IPS-18c (cell line): ENCODE measurements around the gene USP20.

Source experiments
- H3K4me3 ChIP-seq: 2 replicates; pipeline ENCODE4 v1.7.0; 2013; ENCODE audit warnings: low read depth, mild to moderate bottlenecking, low read length, moderate library complexity; ENCODE audit not compliant: insufficient read depth
- H3K9me3 ChIP-seq: one replicate; pipeline ENCODE4 v1.6.1; 2013; ENCODE audit warnings: mild to moderate bottlenecking, low read length, moderate library complexity; ENCODE audit not compliant: control insufficient read depth, insufficient read depth

The USP20 gene

GRCh38 chr9:129841071-129841470 lies 5.8 kb downstream of the USP20 start:
- Histone ChIP-seq H3K9me3 (no peaks in the 10 kb centered on the region), H3K4me3 (no peak overlapping the region)

DNA sequence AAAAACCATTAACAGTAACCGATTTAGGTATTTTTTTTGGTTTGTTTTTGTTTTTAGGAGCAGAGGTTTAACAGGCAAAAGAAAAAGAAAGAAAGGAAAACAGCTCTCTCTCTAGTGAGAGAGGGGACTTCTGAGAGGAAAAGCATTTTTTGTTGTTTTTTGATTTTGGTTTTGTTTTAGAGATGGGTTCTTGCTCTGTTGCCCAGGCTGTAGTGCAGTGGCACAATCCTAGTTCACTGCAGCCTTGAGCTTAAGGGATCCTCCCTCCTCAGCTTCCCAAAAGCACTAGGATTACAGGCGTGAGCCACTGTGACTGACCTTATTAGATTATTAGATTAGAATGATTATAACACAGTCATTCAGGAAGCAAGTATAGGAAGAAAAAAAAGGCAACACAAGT lies 10.1 kb downstream of the USP20 start:
- Histone ChIP-seq H3K4me3 (no peak overlapping the region), H3K9me3 (no peaks in the 10 kb centered on the region)

DNA sequence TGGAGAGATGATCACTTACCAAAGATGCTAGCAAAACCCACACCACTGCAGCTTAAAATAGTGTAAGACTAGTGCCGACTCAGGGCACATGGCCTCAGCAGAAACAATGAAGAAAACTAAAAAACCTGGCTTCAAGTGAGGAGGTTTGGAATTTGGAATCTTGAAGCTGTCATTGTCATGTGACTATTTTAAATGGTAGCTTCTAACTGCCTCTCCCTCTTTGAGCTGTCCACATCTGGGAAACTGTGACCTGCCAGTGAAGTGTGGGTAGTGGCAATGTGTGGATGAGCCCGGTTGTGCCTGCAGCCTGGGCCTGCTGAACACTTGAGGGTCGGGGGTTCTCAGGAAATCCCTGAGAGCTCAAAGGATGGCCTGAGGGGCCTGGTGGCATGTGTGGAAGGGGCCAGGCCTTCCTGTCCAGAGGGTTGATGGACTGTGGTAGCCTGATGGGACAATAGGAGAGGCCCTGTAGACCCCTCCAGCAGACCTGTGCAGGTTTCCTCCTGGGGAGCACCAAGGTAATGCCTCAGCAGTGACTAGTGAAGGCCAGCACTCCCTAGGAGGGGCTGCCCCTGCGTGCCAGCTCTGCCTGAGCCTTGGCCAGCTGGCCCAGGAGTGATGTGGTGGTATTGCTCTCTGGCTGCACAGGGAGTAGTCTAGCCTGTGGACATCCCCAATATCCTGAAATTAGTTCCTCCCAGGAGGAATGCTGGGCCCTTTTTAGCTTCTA lies 13.6 kb downstream of the USP20 start:
- Histone ChIP-seq H3K4me3 (no peak overlapping the region), H3K9me3 (no peaks in the 10 kb centered on the region)

GRCh38 chr9:129849901-129850300 lies 14.6 kb downstream of the USP20 start:
- H3K4me3 ChIP-seq: no peak overlapping the region
- H3K9me3 ChIP-seq: no peaks in the 10 kb centered on the region

- H3K9me3 ChIP-seq: no peaks in the 10 kb centered on the region
- no peak overlapping the region for H3K4me3 ChIP-seq
Observed at GRCh38 chr9:129850821-129851550, 15.7 kb downstream of the USP20 start.

DNA sequence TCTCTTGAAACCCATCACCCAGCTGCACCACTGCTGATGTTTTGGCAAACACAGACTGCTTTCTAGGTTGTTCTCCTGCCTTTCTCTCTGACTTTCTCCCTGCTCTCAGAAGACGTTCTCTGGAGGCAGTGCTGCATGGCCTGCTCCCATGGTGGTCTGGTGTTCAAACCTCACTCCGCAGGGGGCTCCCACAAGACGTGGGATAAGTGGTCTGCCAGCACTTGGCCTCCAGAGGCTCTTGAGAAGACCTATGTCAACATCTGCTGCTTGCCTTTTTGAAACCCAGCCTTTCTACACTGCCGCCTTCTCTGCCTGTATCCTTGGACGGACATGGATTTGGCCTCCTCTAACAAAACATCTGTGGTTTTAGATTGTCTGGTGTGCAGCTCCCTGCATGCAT lies 16.6 kb downstream of the USP20 start:
- no peaks in the 10 kb centered on the region for H3K9me3 ChIP-seq
- H3K4me3 ChIP-seq: no peak overlapping the region

DNA sequence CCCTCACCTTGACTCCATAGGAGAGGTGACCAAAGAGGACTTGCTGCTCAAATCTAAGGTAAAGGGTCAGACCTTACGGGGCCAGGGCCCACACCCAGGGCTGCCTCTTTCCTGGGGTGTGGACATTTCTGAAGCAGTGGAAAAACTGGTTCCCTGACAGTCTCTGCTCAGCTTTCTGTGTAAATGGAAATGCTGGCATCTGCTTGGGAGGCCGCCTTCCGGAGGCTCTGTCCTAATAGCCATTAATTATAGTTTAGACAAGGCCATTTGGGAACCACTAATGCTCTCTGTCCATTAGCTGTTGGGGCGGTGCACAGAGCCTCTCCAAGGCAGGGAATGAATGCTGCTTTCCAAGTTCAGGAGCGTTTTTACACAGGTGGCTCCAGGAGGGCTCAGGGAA lies 17.3 kb downstream of the USP20 start:
- Histone ChIP-seq H3K4me3 (no peak overlapping the region), H3K9me3 (no peaks in the 10 kb centered on the region)

DNA sequence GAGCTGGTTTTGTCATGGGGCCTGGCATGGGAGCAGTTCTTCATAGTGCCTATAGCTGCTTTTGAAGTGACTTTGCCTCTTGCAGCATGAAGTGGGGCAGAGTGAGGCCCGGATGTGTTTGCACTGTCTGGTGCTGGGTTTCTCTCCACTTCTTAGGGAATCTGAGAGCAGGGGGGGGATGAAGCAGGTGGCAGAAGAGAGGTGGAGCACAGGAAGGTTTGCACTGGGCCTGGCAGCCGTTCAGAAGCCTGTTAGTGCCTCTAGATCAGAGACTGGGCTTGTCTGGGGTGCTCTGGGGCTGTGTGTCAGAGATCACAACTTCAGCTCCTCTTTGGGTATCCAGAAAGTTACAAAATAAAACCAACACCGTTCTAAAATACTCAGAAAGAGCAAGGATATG lies 18.4 kb downstream of the USP20 start:
- Histone ChIP-seq H3K9me3 (no peaks in the 10 kb centered on the region), H3K4me3 (no peak overlapping the region)

DNA sequence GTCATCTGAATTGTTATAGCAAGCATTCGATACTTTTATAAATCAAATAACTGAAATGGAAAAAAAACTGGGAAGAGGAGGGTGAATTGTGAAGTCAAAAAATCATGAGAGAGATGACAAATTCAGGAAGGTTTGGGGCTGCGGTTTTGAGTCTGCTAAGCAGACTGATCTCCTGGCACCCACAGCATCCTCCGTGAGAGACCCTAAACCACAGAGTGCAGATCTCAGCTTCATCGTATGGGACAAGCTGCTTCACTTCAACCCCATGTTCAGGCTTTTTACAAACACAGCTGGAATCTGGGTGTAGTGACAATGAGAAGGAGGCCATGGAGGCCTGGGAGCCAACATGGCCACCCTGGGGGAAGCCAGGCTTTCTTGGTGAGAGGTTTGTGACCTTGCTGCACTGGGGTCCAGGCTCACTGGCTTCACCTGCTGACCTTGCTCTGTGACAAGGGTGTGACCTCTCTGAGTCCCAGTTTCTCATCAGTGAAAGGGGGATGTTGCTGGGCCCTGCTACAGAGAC lies 19.4 kb downstream of the USP20 start:
- no peaks in the 10 kb centered on the region for H3K9me3 ChIP-seq
- no peak overlapping the region for H3K4me3 ChIP-seq

DNA sequence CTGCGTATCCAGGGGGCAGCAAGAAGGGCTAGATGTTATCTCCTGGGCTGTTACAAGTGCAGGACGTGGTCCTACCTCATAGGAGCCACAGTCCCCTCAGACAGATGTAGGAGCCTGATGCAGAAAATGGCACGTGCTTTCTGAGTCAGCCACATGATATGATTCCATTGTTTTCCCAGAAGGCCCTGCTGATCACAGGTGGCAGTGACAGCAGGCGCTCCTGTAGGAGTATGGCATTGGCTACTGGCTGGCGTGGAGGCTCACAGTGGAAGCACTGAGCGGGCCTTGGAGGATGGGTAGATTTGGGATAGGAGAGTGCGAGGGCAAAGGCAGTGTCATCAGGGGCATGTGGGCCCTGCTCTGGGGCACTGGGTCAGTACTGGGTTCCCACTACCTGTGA lies 21.9 kb downstream of the USP20 start:
- H3K9me3 ChIP-seq: no peaks in the 10 kb centered on the region

GRCh38 chr9:129858167-129858962 lies 23.1 kb downstream of the USP20 start:
- no peak overlapping the region for H3K4me3 ChIP-seq
- H3K9me3 ChIP-seq: no peaks in the 10 kb centered on the region

More for the DNA sequence above, 21.9 kb downstream of the USP20 start:
- H3K4me3 ChIP-seq: no peak overlapping the region

DNA sequence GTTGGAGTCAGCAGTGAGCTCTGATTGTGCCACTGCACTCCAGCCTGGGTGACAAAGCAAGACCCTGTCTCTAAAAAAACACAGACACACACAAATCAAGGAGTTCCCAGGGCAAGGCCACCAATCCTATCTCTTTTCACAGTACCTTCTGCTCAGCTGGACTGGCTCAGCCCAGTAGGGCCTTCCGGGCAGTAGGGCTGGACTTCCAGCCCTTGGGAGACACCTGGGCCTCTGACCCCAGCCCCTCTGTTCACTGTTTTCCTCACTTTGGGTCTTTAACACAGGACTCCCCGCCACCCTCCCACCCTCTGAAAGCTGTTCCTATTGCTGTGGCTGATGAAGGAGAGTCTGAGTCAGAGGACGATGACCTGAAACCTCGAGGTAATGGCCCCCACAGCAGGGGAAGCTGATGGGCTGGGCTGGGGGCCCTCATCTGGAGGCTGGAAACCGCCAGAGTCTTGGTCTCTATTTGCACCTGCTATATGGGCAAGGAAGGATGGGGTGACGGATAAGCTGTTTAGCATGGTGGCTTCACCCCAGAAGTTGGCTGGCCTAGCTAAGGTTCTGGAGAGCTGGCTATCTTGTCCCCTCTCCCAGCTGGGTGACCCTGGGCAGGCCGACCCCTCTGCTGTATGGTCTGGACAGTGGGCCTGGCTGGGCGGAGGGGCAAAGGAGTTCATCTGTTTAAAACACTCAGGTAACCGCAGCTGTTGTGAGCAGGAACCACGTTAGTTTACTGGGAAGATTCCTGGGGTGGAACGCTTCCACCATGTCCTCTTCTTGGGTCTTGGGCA lies 25.6 kb downstream of the USP20 start:
- Histone ChIP-seq H3K4me3 (no peak overlapping the region), H3K9me3 (no peaks in the 10 kb centered on the region)

DNA sequence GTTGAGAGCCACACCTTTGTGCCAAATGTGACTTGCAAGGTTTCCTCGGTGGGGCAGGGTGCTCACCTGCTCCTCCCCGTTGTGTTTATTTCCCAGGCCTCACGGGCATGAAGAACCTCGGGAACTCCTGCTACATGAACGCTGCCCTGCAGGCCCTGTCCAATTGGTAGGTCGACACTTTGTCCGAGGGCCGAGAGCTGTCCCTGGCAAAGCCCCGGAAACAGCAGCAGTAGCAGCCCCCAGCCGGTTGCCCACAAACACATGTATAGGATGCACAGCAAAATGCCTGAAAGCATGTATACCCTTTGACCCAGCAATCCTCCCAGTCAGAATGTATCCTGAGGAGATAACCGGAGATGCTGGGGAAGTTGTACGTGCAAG lies 26.2 kb downstream of the USP20 start:
- Histone ChIP-seq H3K9me3 (no peaks in the 10 kb centered on the region), H3K4me3 (no peak overlapping the region)

- H3K4me3 ChIP-seq: no peak overlapping the region
- H3K9me3 ChIP-seq: no peaks in the 10 kb centered on the region
Observed at GRCh38 chr9:129863059-129863690, 27.9 kb downstream of the USP20 start.

- H3K4me3 ChIP-seq: no peak overlapping the region
Observed at GRCh38 chr9:129864991-129865647, 29.9 kb downstream of the USP20 start.

DNA sequence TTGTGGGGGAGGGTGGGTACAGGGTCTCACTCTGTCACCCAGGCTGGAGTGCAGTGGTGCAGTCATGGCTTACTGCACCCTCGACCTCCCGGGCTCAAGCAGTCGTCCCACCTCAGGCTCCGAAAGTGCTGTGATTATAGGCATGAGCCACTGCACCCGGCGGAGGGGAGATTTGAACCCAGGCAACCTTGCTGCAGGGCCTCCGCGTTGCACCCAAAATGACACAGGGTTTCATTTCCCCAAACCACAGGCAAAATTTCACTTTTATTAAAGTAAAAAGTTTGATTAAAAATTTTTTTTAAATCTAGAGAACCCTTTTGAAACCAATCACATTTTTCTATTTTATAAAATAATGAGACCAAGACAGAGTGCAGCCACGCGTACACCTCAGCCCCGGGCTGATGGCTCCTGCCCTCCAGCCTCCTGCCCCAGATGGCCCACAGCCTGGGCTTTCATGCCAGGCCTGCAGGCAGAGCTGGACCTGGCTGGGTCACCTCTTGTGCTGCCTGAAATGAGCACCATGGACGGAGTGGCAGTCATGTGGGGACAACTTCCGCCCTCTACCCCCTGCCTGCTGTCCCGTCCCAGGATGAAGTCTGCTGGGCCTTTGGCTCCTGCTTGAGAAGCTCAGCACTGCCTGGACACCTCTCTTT lies 30.5 kb downstream of the USP20 start:
- H3K9me3 ChIP-seq: no peaks in the 10 kb centered on the region
- H3K4me3 ChIP-seq: no peak overlapping the region

More at GRCh38 chr9:129864991-129865647, 29.9 kb downstream of the USP20 start:
- no peaks in the 10 kb centered on the region for H3K9me3 ChIP-seq
